Neuronal stem cell (in vitro differentiated cells): ENCODE measurements around the gene SMPD2.
A peak's percentile ranks its signal among the peaks of the same experiment; 100 is the strongest.

ENCODE experiments used
- DNase-seq: peaks from one replicate; pipeline ENCODE4 v3.0.0-alpha.2; 2013; ENCODE audit warnings: low spot score
- H2AFZ ChIP-seq: one replicate; pipeline ENCODE4 v1.6.1; 2013; ENCODE audit warnings: mild to moderate bottlenecking, low read length, inconsistent platforms
- H2AK5ac ChIP-seq: 2 replicates; pipeline ENCODE4 v1.6.1; 2013; ENCODE audit warnings: low read depth, mild to moderate bottlenecking, inconsistent platforms, low read length, moderate library complexity, mixed read lengths
- H2BK120ac ChIP-seq: 2 replicates; pipeline ENCODE4 v1.6.1; 2013; ENCODE audit warnings: low read depth, mild to moderate bottlenecking, inconsistent platforms, low read length, moderate library complexity, mixed read lengths
- H2BK12ac ChIP-seq: one replicate; pipeline ENCODE4 v1.6.1; 2013; ENCODE audit warnings: low read length, inconsistent platforms
- H2BK15ac ChIP-seq: 2 replicates; pipeline ENCODE4 v1.6.1; 2013; ENCODE audit warnings: mild to moderate bottlenecking, low read length, inconsistent platforms, mixed read lengths
- H2BK5ac ChIP-seq: one replicate; pipeline ENCODE4 v1.6.1; 2013; ENCODE audit warnings: inconsistent platforms, mild to moderate bottlenecking, low read length, moderate library complexity
- H3K14ac ChIP-seq: one replicate; pipeline ENCODE4 v1.6.1; 2013; ENCODE audit warnings: low read length, inconsistent platforms
- H3K18ac ChIP-seq: 2 replicates; pipeline ENCODE4 v1.6.1; 2013; ENCODE audit warnings: low read length, inconsistent platforms
- H3K23ac ChIP-seq: 2 replicates; pipeline ENCODE4 v1.6.1; 2013; ENCODE audit warnings: low read depth, mild to moderate bottlenecking, mixed read lengths, low read length, inconsistent platforms; ENCODE audit not compliant: poor library complexity
- H3K27ac ChIP-seq: replicated peaks from 3 replicates; pipeline ENCODE4 v1.5.1; 2013; ENCODE audit warnings: low read length, inconsistent platforms
- H3K27me3 ChIP-seq, 3 experiments: 2 replicates each; pipeline ENCODE4 v1.6.1; 2013; ENCODE audit warnings: low read length in 3 of 3, mild to moderate bottlenecking in 2 of 3, inconsistent platforms in 1 of 3, low read depth in 1 of 3, mixed read lengths in 1 of 3, moderate library complexity in 1 of 3; ENCODE audit not compliant: control insufficient read depth in 3 of 3, insufficient read depth in 3 of 3
- H3K36me3 ChIP-seq, 2 donors: replicated peaks in 1 of 2; 2 replicates each; pipeline ENCODE4 v1.6.1; 2013; ENCODE audit warnings: low read length in 2 of 2; ENCODE audit not compliant: control insufficient read depth in 2 of 2, insufficient read depth in 2 of 2
- H3K4ac ChIP-seq: 2 replicates; pipeline ENCODE4 v1.6.1; 2013; ENCODE audit warnings: inconsistent platforms, mild to moderate bottlenecking, low read length, moderate library complexity
- H3K4me1 ChIP-seq, 2 donors: 1 replicate in 1 of 2; 2 replicates in 1 of 2; pipeline ENCODE4 v1.6.1; 2013; ENCODE audit warnings: low read length in 2 of 2, low read depth in 1 of 2; ENCODE audit not compliant: control insufficient read depth in 2 of 2, insufficient read depth in 1 of 2
- H3K4me2 ChIP-seq: one replicate; pipeline ENCODE4 v1.6.1; 2013; ENCODE audit warnings: mild to moderate bottlenecking, low read length, inconsistent platforms; ENCODE audit not compliant: insufficient read depth, poor library complexity, severe bottlenecking
- H3K4me3 ChIP-seq, 2 donors: 2 replicates each; pipeline ENCODE4 v1.5.1; 2013; ENCODE audit warnings: low read length in 2 of 2, mild to moderate bottlenecking in 2 of 2, inconsistent platforms in 1 of 2, moderate library complexity in 1 of 2
- H3K79me1 ChIP-seq: one replicate; pipeline ENCODE4 v1.6.1; 2013; ENCODE audit warnings: low read depth, mild to moderate bottlenecking, inconsistent platforms, low read length, moderate library complexity
- H3K9ac ChIP-seq: one replicate; pipeline ENCODE4 v1.6.1; 2013; ENCODE audit warnings: mild to moderate bottlenecking, low read depth, low read length, inconsistent platforms; ENCODE audit not compliant: poor library complexity
- H3K9me3 ChIP-seq, 2 donors: replicated peaks in 1 of 2; 2 replicates each; pipeline versions ENCODE3 to v1.6.1; 2013; ENCODE audit warnings: low read length in 2 of 2, mild to moderate bottlenecking in 2 of 2, inconsistent platforms in 1 of 2, low read depth in 1 of 2, mixed read lengths in 1 of 2, moderate library complexity in 1 of 2; ENCODE audit not compliant: control insufficient read depth in 2 of 2, insufficient read depth in 1 of 2
- H4K8ac ChIP-seq: one replicate; pipeline ENCODE4 v1.6.1; 2013; ENCODE audit warnings: low read depth, mild to moderate bottlenecking, inconsistent platforms, low read length, moderate library complexity
- H4K91ac ChIP-seq: one replicate; pipeline ENCODE4 v1.6.1; 2013; ENCODE audit warnings: low read length, low read depth, mild to moderate bottlenecking, inconsistent platforms; ENCODE audit not compliant: poor library complexity
- WGBS, 2 donors: extraction: QIAGEN DNeasy Blood & Tissue Kit; methylation state at CpG; one replicate each; pipeline ENCODE4 v1.1.7; 2013; ENCODE audit warnings: missing lambda C conversion rate in 2 of 2, mixed read lengths in 1 of 2; ENCODE audit not compliant: insufficient read length in 2 of 2, insufficient replicate concordance in 1 of 2; ENCODE audit errors: extremely low coverage in 2 of 2; 5-methylcytosine and 5-hydroxymethylcytosine counted together

The SMPD2 gene

GRCh38 chr6:109428889-109429477, 11.5 kb upstream of the SMPD2 start:
- H3K4ac ChIP-seq = no peak overlapping the region
- no peak overlapping the region for H2BK120ac ChIP-seq
- no CpG with 5 or more reads among the region's 7 CpGs for WGBS, 2 donors
- no peaks in the 10 kb centered on the region for H3K9me3 ChIP-seq
- no peak overlapping the region for H4K91ac ChIP-seq
- H2AK5ac ChIP-seq = no peak overlapping the region
- no peak overlapping the region for H3K18ac ChIP-seq
- H3K9ac ChIP-seq = no peak overlapping the region
- no peak overlapping the region for H3K4me3 ChIP-seq
- no peaks in the 10 kb centered on the region for H3K36me3 ChIP-seq
- H2BK5ac ChIP-seq = no peak overlapping the region
- no peak overlapping the region for H3K4me2 ChIP-seq
- H2BK12ac ChIP-seq = no peak overlapping the region
- H2BK15ac ChIP-seq = no peak overlapping the region
- H4K8ac ChIP-seq = no peak overlapping the region
- H3K27ac ChIP-seq = no peak overlapping the region
- H2AFZ ChIP-seq = no peak overlapping the region
- H3K23ac ChIP-seq = no peak overlapping the region
- DNase-seq = no peak
- no peak overlapping the region for H3K14ac ChIP-seq
- peaks cover 0 to 3% of the 10 kb centered on the region in 2 donors for H3K4me1 ChIP-seq
- no peaks in the 10 kb centered on the region for H3K79me1 ChIP-seq
- no peaks in the 10 kb centered on the region for H3K27me3 ChIP-seq

- WGBS, 2 donors = no CpG with 5 or more reads among the region's 3 CpGs
- Histone ChIP-seq H3K23ac (no peak overlapping the region), H3K36me3 (no peaks in the 10 kb centered on the region)
Observed at GRCh38 chr6:109429496-109429895, 11.0 kb upstream of the SMPD2 start.

GRCh38 chr6:109434456-109434855, 6.1 kb upstream of the SMPD2 start:
- Histone ChIP-seq H3K79me1 (no peaks in the 10 kb centered on the region), H2AK5ac (no peak overlapping the region), H4K91ac (no peak overlapping the region), H3K14ac (no peak overlapping the region), H3K23ac (no peak overlapping the region), H3K9ac (no peak overlapping the region), H3K4me1 (no peaks in the 10 kb centered on the region), H2BK15ac (no peak overlapping the region), H2BK12ac (no peak overlapping the region), H3K18ac (no peak overlapping the region), H3K27me3 (no peaks in the 10 kb centered on the region), H3K36me3 (no peaks in the 10 kb centered on the region), H2AFZ (no peak overlapping the region), H3K4me2 (no peak overlapping the region), H2BK120ac (no peak overlapping the region), H4K8ac (no peak overlapping the region), H3K4me3 (no peak overlapping the region), H3K9me3 (no peaks in the 10 kb centered on the region), H2BK5ac (no peak overlapping the region), H3K27ac (no peak overlapping the region), H3K4ac (no peak overlapping the region)
- no peak for DNase-seq
- WGBS, 2 donors = no CpG with 5 or more reads among the region's 2 CpGs

More at GRCh38 chr6:109429496-109429895, 11.0 kb upstream of the SMPD2 start:
- no peak overlapping the region for H3K27ac ChIP-seq
- no peak overlapping the region for H2AK5ac ChIP-seq
- no peak overlapping the region for H3K9ac ChIP-seq
- H3K14ac ChIP-seq = no peak overlapping the region
- no peak overlapping the region for H3K4ac ChIP-seq
- H3K27me3 ChIP-seq = no peaks in the 10 kb centered on the region
- H2BK12ac ChIP-seq = no peak overlapping the region
- H3K79me1 ChIP-seq = no peaks in the 10 kb centered on the region
- no peak overlapping the region for H2AFZ ChIP-seq
- DNase-seq = no peak
- H3K4me3 ChIP-seq = no peak overlapping the region
- no peak overlapping the region for H4K8ac ChIP-seq
- H2BK5ac ChIP-seq = no peak overlapping the region
- H3K4me1 ChIP-seq = no peaks in the 10 kb centered on the region
- no peak overlapping the region for H2BK120ac ChIP-seq
- no peak overlapping the region for H2BK15ac ChIP-seq
- H3K18ac ChIP-seq = peak overlapping the region; percentile 2
- no peak overlapping the region for H4K91ac ChIP-seq
- H3K9me3 ChIP-seq = no peaks in the 10 kb centered on the region
- H3K4me2 ChIP-seq = no peak overlapping the region

- H2BK120ac ChIP-seq = no peak overlapping the region
- no peak for DNase-seq
- H2BK15ac ChIP-seq = no peak overlapping the region
- no peak overlapping the region for H3K9ac ChIP-seq
- no peak overlapping the region for H3K4ac ChIP-seq
- H3K27ac ChIP-seq = no peak overlapping the region
- H2AFZ ChIP-seq = no peak overlapping the region
- H3K36me3 ChIP-seq = no peaks in the 10 kb centered on the region
- H3K27me3 ChIP-seq = no peaks in the 10 kb centered on the region
- H3K9me3 ChIP-seq = no peaks in the 10 kb centered on the region
- peaks cover 2 to 4% of the 10 kb centered on the region in 2 donors for H3K4me1 ChIP-seq
- no peaks in the 10 kb centered on the region for H3K79me1 ChIP-seq
- H2BK12ac ChIP-seq = no peak overlapping the region
- no peak overlapping the region for H4K91ac ChIP-seq
- H3K4me2 ChIP-seq = no peak overlapping the region
- no peak overlapping the region for H4K8ac ChIP-seq
- H3K4me3 ChIP-seq = no peak overlapping the region
- H3K18ac ChIP-seq = no peak overlapping the region
- H3K14ac ChIP-seq = no peak overlapping the region
- no peak overlapping the region for H2AK5ac ChIP-seq
- WGBS, 2 donors = no CpG with 5 or more reads among the region's 5 CpGs
- H3K23ac ChIP-seq = no peak overlapping the region
- peak overlapping the region; percentile 53 for H2BK5ac ChIP-seq
Observed at GRCh38 chr6:109436041-109436440, 4.5 kb upstream of the SMPD2 start.
